Endothelial cell of umbilical vein (primary cell): ENCODE data around the gene TEKTIP1. TPM values are rescaled to one million over a fixed set of nuclear protein-coding genes. Genes with fewer than 3 reads are reported as not detected.

ENCODE experiments used
- BruUV-seq: library from RNA; stranded (reverse); fragments of 400-500 nt; replicated peaks from 2 replicates; lab custom pipeline; 2021; lab: Mats Ljungman, UMichigan
- CTCF ChIA-PET: fragments of 300-600, 350-600 bp; sonication (Branson Sonifier 250); formaldehyde crosslinking; loops from one replicate; lab custom pipeline; 2021; ENCODE audit warnings: antibody characterized with exemption, inconsistent platforms; lab: Charles Lee
- POLR2A ChIA-PET: fragments of 300-600, 350-600 bp; sonication (Branson Sonifier 250); formaldehyde crosslinking; loops from one replicate; lab custom pipeline; 2021; ENCODE audit warnings: antibody characterized with exemption, inconsistent platforms; lab: Charles Lee
- DNase-seq: peaks from one replicate; pipeline ENCODE4 v3.0.0-alpha.2; 2011; ENCODE audit warnings: low read depth, low spot score
- FAIRE-seq: peaks from 2 replicates; lab custom pipeline; 2011; peaks lifted over from hg19 to GRCh38; lab: Jason Lieb, UNC
- H2AFZ ChIP-seq: 2 replicates; pipeline ENCODE4 v1.6.0; 2012; ENCODE audit warnings: low read depth, low read length, control low read depth, inconsistent platforms
- H3K27ac ChIP-seq: 2 replicates; pipeline ENCODE4 v1.5.1; 2011; ENCODE audit warnings: low read depth, mild to moderate bottlenecking, control low read depth, low read length, moderate library complexity; ENCODE audit not compliant: insufficient read depth
- H3K27me3 ChIP-seq, 2 experiments: 2 replicates each; pipeline versions ENCODE4 v1.6.0 to v1.6.1; 2011; ENCODE audit warnings: low read length in 2 of 2, mixed read lengths in 1 of 2; ENCODE audit not compliant: control insufficient read depth in 2 of 2, insufficient read depth in 2 of 2
- H3K36me3 ChIP-seq, 2 experiments: 2 replicates in 1 of 2; 3 replicates in 1 of 2; pipeline ENCODE4 v1.5.1; 2011; ENCODE audit warnings: low read length in 2 of 2, mild to moderate bottlenecking in 1 of 2, moderate library complexity in 1 of 2; ENCODE audit not compliant: control insufficient read depth in 2 of 2, insufficient read depth in 2 of 2; ENCODE audit errors: extremely low read depth in 1 of 2
- H3K4me1 ChIP-seq: 3 replicates; pipeline ENCODE4 v1.5.1; 2011; ENCODE audit warnings: mild to moderate bottlenecking, low read length; ENCODE audit not compliant: control insufficient read depth, insufficient read depth; ENCODE audit errors: extremely low read depth
- H3K4me2 ChIP-seq: 2 replicates; pipeline ENCODE4 v1.6.1; 2011; ENCODE audit warnings: low read length, control low read depth, mixed read lengths; ENCODE audit not compliant: insufficient read depth
- H3K4me3 ChIP-seq, 3 experiments: fragments of 200-600 bp in 1 of 3; sonication (generic), shearing (Covaris generic) in 1 of 3; replicated peaks in 1 of 3; 2 replicates each; pipeline ENCODE4 v1.5.1; 2011 to 2016; ENCODE audit warnings: control low read depth in 3 of 3, low read length in 3 of 3, mild to moderate bottlenecking in 2 of 3, inconsistent platforms in 1 of 3, low read depth in 1 of 3, moderate library complexity in 1 of 3; ENCODE audit not compliant: insufficient read depth in 1 of 3
- H3K79me2 ChIP-seq: 2 replicates; pipeline ENCODE4 v1.6.0; 2012; ENCODE audit warnings: low read length, inconsistent platforms; ENCODE audit not compliant: control insufficient read depth, insufficient read depth
- H3K9ac ChIP-seq: replicated peaks from 2 replicates; pipeline ENCODE3; 2011; ENCODE audit warnings: low read length, control low read depth; ENCODE audit not compliant: insufficient read depth; ENCODE audit errors: extremely low read depth
- H3K9me1 ChIP-seq: replicated peaks from 3 replicates; pipeline ENCODE4 v1.6.0; 2011; ENCODE audit warnings: mild to moderate bottlenecking, low read length; ENCODE audit not compliant: control insufficient read depth, insufficient read depth; ENCODE audit errors: extremely low read depth
- H3K9me3 ChIP-seq: replicated peaks from 2 replicates; pipeline ENCODE4 v1.5.1; 2012; ENCODE audit warnings: low read length, inconsistent platforms; ENCODE audit not compliant: control insufficient read depth, insufficient read depth
- H4K20me1 ChIP-seq: replicated peaks from 2 replicates; pipeline ENCODE3; 2011; ENCODE audit warnings: mild to moderate bottlenecking, low read length; ENCODE audit not compliant: control insufficient read depth, insufficient read depth; ENCODE audit errors: extremely low read depth
- EZH2 ChIP-seq: IDR thresholded peaks from 2 replicates; pipeline ENCODE4 v1.6.1; 2012; ENCODE audit warnings: borderline replicate concordance, low read depth, mild to moderate bottlenecking, moderate library complexity, low read length, inconsistent platforms; ENCODE audit not compliant: severe bottlenecking
- FOS ChIP-seq: IDR thresholded peaks from 2 replicates; pipeline ENCODE4 v1.6.1; 2011; ENCODE audit warnings: mild to moderate bottlenecking, low read length, moderate library complexity, borderline replicate concordance; ENCODE audit not compliant: insufficient read depth
- GATA2 ChIP-seq: IDR thresholded peaks from 2 replicates; pipeline ENCODE4 v1.7.0; 2011; ENCODE audit warnings: low read depth, mild to moderate bottlenecking, moderate library complexity, mixed read lengths, low read length; ENCODE audit not compliant: insufficient read length, insufficient read depth
- JUN ChIP-seq: IDR thresholded peaks from 2 replicates; pipeline ENCODE4 v1.6.1; 2011; ENCODE audit warnings: borderline replicate concordance, low read depth; ENCODE audit not compliant: insufficient read length, insufficient read depth
- MYC ChIP-seq: IDR thresholded peaks from one replicate; pipeline ENCODE4 v1.6.1; 2011; ENCODE audit warnings: mild to moderate bottlenecking, low read depth, low read length
- POLR2A ChIP-seq: IDR thresholded peaks from 2 replicates; pipeline ENCODE4 v1.6.1; 2012; ENCODE audit warnings: low read depth, mild to moderate bottlenecking, control low read depth, low read length
- POLR2AphosphoS5 ChIP-seq: IDR thresholded peaks from 2 replicates; pipeline ENCODE4 v1.6.1; 2012; ENCODE audit warnings: low read depth, mild to moderate bottlenecking, control low read depth, low read length, moderate library complexity; ENCODE audit not compliant: insufficient read depth
- dilution Hi-C: fragments of 300-500 bp; cut with MboI; formaldehyde crosslinking; loops from one replicate; pipeline ENCODE4 v1.15.0; 2019; ENCODE audit warnings: low sequenced_read_pairs; ENCODE audit not compliant: extremely low pct_ligation_motif_present
- intact Hi-C: fragments of 100-400 bp; cut with micrococcal nuclease; formaldehyde crosslinking; loops from one replicate; pipeline ENCODE4 v1.10.0; 2022
- polyA plus RNA-seq, 4 experiments: library from polyadenylated mRNA; depleted of rRNA in 3 of 4; stranded (reverse) in 3 of 4; unstranded in 1 of 4; fragments of >200 nt; gene quantifications; 2 replicates each; pipeline versions ENCODE4 v1.2.1 to v1.2.3, GENCODE V29; 2011 to 2012; ENCODE audit warnings: missing spikeins in 1 of 4
- total RNA-seq: library from RNA; stranded (reverse); gene quantifications from 2 replicates; pipeline ENCODE4 v1.2.3, GENCODE V29; 2021
- TF ChIP-seq, protein P1 (sequence below): IDR thresholded peaks from 2 replicates; pipeline ENCODE4 v1.6.1; 2011; ENCODE audit not compliant: insufficient read depth, insufficient read length
- TF ChIP-seq, protein P2 (sequence below), 2 donors: IDR thresholded peaks; 1 replicate in 1 of 2; 2 replicates in 1 of 2; pipeline ENCODE4 v1.5.1; 2011; ENCODE audit warnings: low read length in 2 of 2, mild to moderate bottlenecking in 2 of 2, moderate library complexity in 2 of 2, control low read depth in 1 of 2, inconsistent platforms in 1 of 2, low read depth in 1 of 2; ENCODE audit not compliant: insufficient read depth in 1 of 2; ENCODE audit errors: extremely low read depth in 1 of 2

Gene TEKTIP1
- total and polyA plus RNA-seq, 2 donors (not counting 3 experiments of a cell fraction or from before 2014, with no cell fraction given): 0.73 TPM; not detected in 1

DNA sequence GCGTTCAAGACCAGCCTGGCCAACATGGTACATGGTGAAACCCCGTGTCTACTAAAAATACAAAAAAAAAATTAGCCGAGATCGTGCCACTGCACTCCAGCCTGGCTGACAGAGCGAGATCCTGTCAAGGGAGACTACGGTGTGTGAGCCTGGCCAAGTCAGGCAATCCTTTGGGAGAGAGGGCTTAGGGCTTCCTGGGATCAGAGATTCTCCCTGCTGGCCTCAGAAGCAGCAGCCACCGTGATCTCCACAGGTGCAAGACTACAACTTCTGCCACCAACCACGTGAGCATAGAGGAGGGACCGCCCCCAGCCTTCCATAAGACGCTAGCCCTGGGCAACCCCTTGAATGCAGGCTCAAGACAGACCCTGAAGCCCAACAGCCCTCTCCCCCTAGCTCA is 10.8 kb downstream of the TEKTIP1 start:
- intact Hi-C loops (no loop called here), dilution Hi-C loops (no loop called here)
- H3K4me1 ChIP-seq: peaks cover 10% of the 10 kb centered on the region
- peaks cover 2 to 10% of the 10 kb centered on the region in 2 experiments for H3K36me3 ChIP-seq
- ChIA-PET POLR2A (no interaction called here), CTCF (interaction anchor here (3.5 kb wide), 1 partner anchor 25 kb away, joined by 12 read pairs; no protein-coding TSS in a partner anchor)
- no peaks in the 10 kb centered on the region for H3K27me3 ChIP-seq
- BruUV-seq: no TSS peak
- no peaks in the 10 kb centered on the region for H4K20me1 ChIP-seq
- no peaks in the 10 kb centered on the region for H3K9me3 ChIP-seq
- no peak overlapping the region for H2AFZ ChIP-seq
- FAIRE-seq: no peak
- DNase-seq: no peak
- no peaks in the 10 kb centered on the region for H3K9me1 ChIP-seq
- no peak overlapping the region for H3K4me3 ChIP-seq
- H3K27ac ChIP-seq: no peak overlapping the region
- H3K79me2 ChIP-seq: peaks cover 16% of the 10 kb centered on the region
- H3K4me2 ChIP-seq: no peak overlapping the region
- TF ChIP-seq GATA2 (no peak), FOS (no peak), EZH2 (no peak), JUN (no peak), MYC (no peak), POLR2A (no peak)
- no peak overlapping the region for H3K9ac ChIP-seq

DNA sequence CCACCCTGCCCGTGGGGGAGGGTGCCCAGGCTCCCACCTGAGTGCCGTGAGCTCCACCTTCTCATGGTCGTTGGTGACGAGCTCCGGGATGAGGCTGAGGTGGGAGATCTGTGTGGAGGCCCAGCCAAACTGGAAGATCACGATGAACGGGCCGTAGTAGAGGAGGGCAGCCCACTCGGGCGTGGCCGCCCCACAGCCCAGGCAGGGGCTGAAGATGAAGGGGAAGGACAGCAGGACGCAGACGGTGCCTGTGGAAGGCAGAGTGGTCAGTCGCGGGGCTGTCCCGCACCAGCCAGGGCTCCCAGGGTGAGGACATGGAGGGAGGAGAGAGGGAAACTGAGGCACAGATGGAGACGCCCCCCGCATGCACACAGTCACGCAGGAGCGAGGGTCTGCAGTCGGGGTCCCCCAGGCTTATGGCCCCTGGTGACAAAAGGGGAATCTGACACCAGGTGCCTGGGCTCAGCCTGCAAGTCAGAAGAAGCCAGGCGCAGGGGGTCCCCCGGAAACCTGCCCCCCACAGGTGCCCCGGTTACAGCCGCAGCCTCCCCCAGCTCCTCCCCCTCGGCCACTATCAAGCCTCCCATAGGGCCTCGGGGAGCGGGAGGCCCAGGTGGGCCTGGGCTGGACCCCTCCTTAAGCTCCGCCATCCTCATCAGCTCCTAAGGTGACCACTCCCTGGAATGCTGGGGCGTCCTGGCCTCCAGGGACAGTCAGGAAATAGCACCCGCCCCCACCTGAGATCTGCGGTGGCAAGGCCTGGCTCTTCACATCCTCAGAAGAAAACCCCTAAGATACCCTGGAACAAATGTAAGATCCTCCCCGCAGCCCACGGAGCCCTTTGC is 12.2 kb downstream of the TEKTIP1 start:
- no peaks in the 10 kb centered on the region for H3K27me3 ChIP-seq
- H3K36me3 ChIP-seq: peaks cover 2 to 8% of the 10 kb centered on the region in 2 experiments
- no peaks in the 10 kb centered on the region for H3K9me3 ChIP-seq
- FAIRE-seq (no peak), DNase-seq (no peak)
- no peaks in the 10 kb centered on the region for H3K9me1 ChIP-seq
- H3K4me2 ChIP-seq: no peak overlapping the region
- H3K27ac ChIP-seq: no peak overlapping the region
- H3K4me1 ChIP-seq: peaks cover 17% of the 10 kb centered on the region
- H3K9ac ChIP-seq: no peak overlapping the region
- TF ChIP-seq MYC (no peak), JUN (no peak), EZH2 (no peak), POLR2AphosphoS5 (no peak), POLR2A (no peak), FOS (no peak), GATA2 (no peak)
- TF ChIP-seq, protein P1, sequence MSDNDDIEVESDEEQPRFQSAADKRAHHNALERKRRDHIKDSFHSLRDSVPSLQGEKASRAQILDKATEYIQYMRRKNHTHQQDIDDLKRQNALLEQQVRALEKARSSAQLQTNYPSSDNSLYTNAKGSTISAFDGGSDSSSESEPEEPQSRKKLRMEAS: no peak
- TF ChIP-seq, protein P2, sequence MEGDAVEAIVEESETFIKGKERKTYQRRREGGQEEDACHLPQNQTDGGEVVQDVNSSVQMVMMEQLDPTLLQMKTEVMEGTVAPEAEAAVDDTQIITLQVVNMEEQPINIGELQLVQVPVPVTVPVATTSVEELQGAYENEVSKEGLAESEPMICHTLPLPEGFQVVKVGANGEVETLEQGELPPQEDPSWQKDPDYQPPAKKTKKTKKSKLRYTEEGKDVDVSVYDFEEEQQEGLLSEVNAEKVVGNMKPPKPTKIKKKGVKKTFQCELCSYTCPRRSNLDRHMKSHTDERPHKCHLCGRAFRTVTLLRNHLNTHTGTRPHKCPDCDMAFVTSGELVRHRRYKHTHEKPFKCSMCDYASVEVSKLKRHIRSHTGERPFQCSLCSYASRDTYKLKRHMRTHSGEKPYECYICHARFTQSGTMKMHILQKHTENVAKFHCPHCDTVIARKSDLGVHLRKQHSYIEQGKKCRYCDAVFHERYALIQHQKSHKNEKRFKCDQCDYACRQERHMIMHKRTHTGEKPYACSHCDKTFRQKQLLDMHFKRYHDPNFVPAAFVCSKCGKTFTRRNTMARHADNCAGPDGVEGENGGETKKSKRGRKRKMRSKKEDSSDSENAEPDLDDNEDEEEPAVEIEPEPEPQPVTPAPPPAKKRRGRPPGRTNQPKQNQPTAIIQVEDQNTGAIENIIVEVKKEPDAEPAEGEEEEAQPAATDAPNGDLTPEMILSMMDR (IDR thresholded peaks at IDR 0.05; ENCODE audit: extremely low read depth in 1 of 2, insufficient read depth in 1 of 2, low read depth in 1 of 2, low read length in 2 of 2): no peak
- POLR2A ChIA-PET: no interaction called here
- no TSS peak for BruUV-seq
- dilution Hi-C loops (no loop called here), intact Hi-C loops (no loop called here)
- H3K79me2 ChIP-seq: peaks cover 30% of the 10 kb centered on the region
- CTCF ChIA-PET: interaction anchor here (1.0 to 3.5 kb wide), 2 partner anchors 17 to 24 kb away, joined by 3 to 12 read pairs; no protein-coding TSS in a partner anchor
- H3K4me3 ChIP-seq: no peak overlapping the region
- no peak overlapping the region for H2AFZ ChIP-seq
- no peaks in the 10 kb centered on the region for H4K20me1 ChIP-seq
